K562 (cell line): ENCODE data around the gene C16orf92. TPM values are rescaled to one million over a fixed set of nuclear protein-coding genes. Genes with fewer than 3 reads are reported as not detected.

Experiments
- CC2D1A ChIP-seq: fragments of 450-650 bp; IDR thresholded peaks from 2 replicates; pipeline ENCODE4 v1.6.1; 2017; ENCODE audit warnings: mild to moderate bottlenecking
- HOXB6 ChIP-seq: fragments of 250-450 bp; sonication (Bioruptor Pico); IDR thresholded peaks from 2 replicates; pipeline ENCODE4 v1.5.1; 2022; ENCODE audit warnings: mild to moderate bottlenecking, borderline replicate concordance
- KDM2B ChIP-seq: fragments of 250-450 bp; sonication (Bioruptor Pico); IDR thresholded peaks from 2 replicates; pipeline ENCODE4 v1.8.0; 2021; ENCODE audit warnings: mild to moderate bottlenecking, moderate library complexity
- MAZ ChIP-seq, 2 experiments: fragments of 450-650 bp in 1 of 2; sonication (generic) in 1 of 2; formaldehyde crosslinking; IDR thresholded peaks in 1 of 2; conservative IDR thresholded peaks in 1 of 2; 2 replicates each; pipeline versions ENCODE4 v1.4.0 to v1.5.0; 2020; ENCODE audit warnings: mild to moderate bottlenecking in 1 of 2, missing genetic modification reagents in 1 of 2
- MXI1 ChIP-seq: IDR thresholded peaks from 2 replicates; pipeline ENCODE4 v1.6.1; 2011; ENCODE audit warnings: low read depth, mild to moderate bottlenecking, improper control_type of control experiment, low read length
- NCOA2 ChIP-seq, 2 experiments: fragments of 450-650 bp; IDR thresholded peaks; 2 replicates each; pipeline ENCODE4 v1.6.1; 2018; ENCODE audit warnings: mild to moderate bottlenecking in 2 of 2, moderate library complexity in 1 of 2; ENCODE audit not compliant: partially characterized antibody in 2 of 2
- NFE2 ChIP-seq: IDR thresholded peaks from 2 replicates; pipeline ENCODE4 v1.6.1; 2014; ENCODE audit warnings: antibody characterized with exemption, low read depth
- NFIX ChIP-seq: fragments of 250-450 bp; sonication (Bioruptor Pico); IDR thresholded peaks from 2 replicates; pipeline ENCODE4 v1.4.0; 2020; ENCODE audit warnings: low read depth, mild to moderate bottlenecking, moderate library complexity
- NFYB ChIP-seq: IDR thresholded peaks from 2 replicates; pipeline ENCODE4 v1.6.1; 2011; ENCODE audit warnings: mild to moderate bottlenecking, moderate library complexity; ENCODE audit not compliant: insufficient read length; ENCODE audit errors: extremely low read depth
- POLR2H ChIP-seq: IDR thresholded peaks from 2 replicates; pipeline ENCODE4 v1.6.1; 2016; ENCODE audit warnings: missing genetic modification characterization, low read depth, mild to moderate bottlenecking, control low read depth, missing compliant biosample characterization, moderate library complexity
- ZBTB12 ChIP-seq: fragments of 250-450 bp; sonication (Bioruptor Pico); IDR thresholded peaks from 2 replicates; pipeline ENCODE4 v1.4.0; 2020
- ZMIZ1 ChIP-seq, 2 experiments: fragments of 150-350 bp in 1 of 2; IDR thresholded peaks; 2 replicates each; pipeline ENCODE4 v1.6.1; 2012 to 2016; ENCODE audit warnings: low read depth in 2 of 2, low read length in 2 of 2, mild to moderate bottlenecking in 1 of 2, moderate library complexity in 1 of 2
- ZNF140 ChIP-seq: fragments of 250-450 bp; sonication (Bioruptor Pico); IDR thresholded peaks from 2 replicates; pipeline ENCODE4 v1.8.0; 2021; ENCODE audit warnings: moderate library complexity, mild to moderate bottlenecking, inconsistent platforms
- ZNF280A ChIP-seq: fragments of 450-650 bp; IDR thresholded peaks from 2 replicates; pipeline ENCODE4 v1.6.1; 2018; ENCODE audit warnings: mild to moderate bottlenecking, low read depth; ENCODE audit not compliant: partially characterized antibody
- ZNF764 ChIP-seq: fragments of 250-450 bp; sonication (Bioruptor Pico); IDR thresholded peaks from 2 replicates; pipeline ENCODE4 v1.4.0; 2020; ENCODE audit warnings: low read depth, mild to moderate bottlenecking, moderate library complexity
- polyA plus RNA-seq, 8 experiments: library from polyadenylated mRNA; depleted of rRNA in 4 of 8; stranded (reverse) in 5 of 8; unstranded in 3 of 8; fragments of >200 nt; fragmentation: Nextera tagmentation in 2 of 8; fragmentation: Illumina TruSeq in 1 of 8; extraction: Ambion mirVana in 2 of 8; extraction: Trizol in 1 of 8; gene quantifications; 2 replicates each; pipeline versions ENCODE4 v1.2.1 to v1.2.3, GENCODE V29; 2011 to 2014; ENCODE audit warnings: inconsistent platforms in 1 of 8, missing spikeins in 1 of 8
- total RNA-seq, 7 experiments: library from RNA; depleted of rRNA in 6 of 7; stranded (reverse); fragments of >200 nt in 6 of 7; fragmentation: Illumina TruSeq in 2 of 7; extraction: Trizol in 2 of 7; gene quantifications; 2 replicates each; pipeline versions ENCODE4 v1.2.1 to v1.2.3, GENCODE V29; 2011 to 2021; ENCODE audit warnings: low replicate concordance in 1 of 7
- TF ChIP-seq, protein P1 (sequence below): fragments of 250-450 bp; sonication (Bioruptor Pico); IDR thresholded peaks from 2 replicates; pipeline ENCODE4 v1.8.0; 2022; ENCODE audit warnings: moderate library complexity, mild to moderate bottlenecking, inconsistent platforms
- TF ChIP-seq, protein P2 (sequence below): sonication (generic); formaldehyde crosslinking; IDR thresholded peaks from 2 replicates; pipeline ENCODE4 v1.8.0; 2023; ENCODE audit warnings: mild to moderate bottlenecking, missing genetic modification reagents

C16orf92 gene
- total and polyA plus RNA-seq, 9 of the 15 experiments (the other 6 are each of a cell fraction or from before 2014, with no cell fraction given), result not detected

DNA sequence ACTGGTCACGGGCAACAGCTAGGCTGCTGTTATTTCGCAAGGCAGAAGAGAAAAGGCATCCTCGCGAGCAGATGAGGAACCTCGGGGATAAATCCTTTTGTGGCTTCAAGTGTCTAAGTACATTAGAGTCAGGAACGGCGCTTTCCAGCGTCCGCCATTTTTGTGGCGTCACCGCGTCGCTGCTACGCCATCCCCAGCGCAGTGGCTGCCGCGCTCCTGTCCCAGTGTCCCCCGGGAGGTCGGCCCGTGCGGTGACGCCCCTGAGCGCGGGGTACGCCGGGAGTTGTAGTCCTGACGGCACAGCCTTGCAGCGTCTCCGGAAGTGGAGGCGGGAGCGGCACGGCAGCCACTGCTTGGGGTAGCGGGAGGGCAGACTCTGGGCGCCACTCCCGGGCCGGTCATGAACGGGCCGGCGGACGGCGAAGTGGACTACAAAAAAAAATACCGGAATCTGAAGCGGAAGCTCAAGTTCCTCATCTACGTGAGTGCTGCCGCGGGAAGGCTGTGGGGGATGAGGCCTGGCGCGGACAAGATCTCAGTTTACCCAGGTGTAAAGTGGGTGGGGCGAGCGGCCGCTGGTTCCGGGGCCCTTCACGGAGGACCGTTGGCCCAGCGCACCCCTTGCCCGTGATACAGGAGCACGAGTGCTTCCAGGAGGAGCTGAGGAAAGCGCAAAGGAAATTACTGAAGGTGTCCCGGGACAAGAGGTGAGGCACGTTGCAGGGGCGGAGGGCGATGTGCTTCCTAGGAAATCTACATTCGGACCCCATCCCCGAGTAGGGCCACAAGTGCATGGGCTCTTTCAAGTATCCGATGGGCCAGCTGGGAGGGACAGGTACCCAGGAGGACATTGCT, 26.9 kb upstream of the C16orf92 start, which contains the start of gene INO80E (continued):
- TF ChIP-seq ZNF280A, result no peak
- no peak for TF ChIP-seq NFIX (CRISPR knock-in tag)
- TF ChIP-seq, protein P1, sequence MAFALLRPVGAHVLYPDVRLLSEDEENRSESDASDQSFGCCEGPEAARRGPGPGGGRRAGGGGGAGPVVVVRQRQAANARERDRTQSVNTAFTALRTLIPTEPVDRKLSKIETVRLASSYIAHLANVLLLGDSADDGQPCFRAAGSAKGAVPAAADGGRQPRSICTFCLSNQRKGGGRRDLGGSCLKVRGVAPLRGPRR (CRISPR knock-in tag), result 0 out of 2 replicates have a peak, but pooled peaks have one; percentile 1
- no peak for TF ChIP-seq ZNF764 (CRISPR knock-in tag)
- TF ChIP-seq HOXB6 (CRISPR knock-in tag), result no peak
- no peak for TF ChIP-seq ZNF140 (CRISPR knock-in tag)
- TF ChIP-seq MXI1, result 0 out of 2 replicates have a peak, but pooled peaks have one; percentile 51
- TF ChIP-seq NFYB, result no peak
- no peak; a peak in 1 of 4 replicates for TF ChIP-seq ZMIZ1 (IDR thresholded peaks at IDR 0.05; ENCODE audit: low read depth in 2 of 2, low read length in 2 of 2)
- 0 out of 2 replicates have a peak, but pooled peaks have one; percentile 3 for TF ChIP-seq KDM2B
- no peak for TF ChIP-seq CC2D1A
- TF ChIP-seq, protein P2, sequence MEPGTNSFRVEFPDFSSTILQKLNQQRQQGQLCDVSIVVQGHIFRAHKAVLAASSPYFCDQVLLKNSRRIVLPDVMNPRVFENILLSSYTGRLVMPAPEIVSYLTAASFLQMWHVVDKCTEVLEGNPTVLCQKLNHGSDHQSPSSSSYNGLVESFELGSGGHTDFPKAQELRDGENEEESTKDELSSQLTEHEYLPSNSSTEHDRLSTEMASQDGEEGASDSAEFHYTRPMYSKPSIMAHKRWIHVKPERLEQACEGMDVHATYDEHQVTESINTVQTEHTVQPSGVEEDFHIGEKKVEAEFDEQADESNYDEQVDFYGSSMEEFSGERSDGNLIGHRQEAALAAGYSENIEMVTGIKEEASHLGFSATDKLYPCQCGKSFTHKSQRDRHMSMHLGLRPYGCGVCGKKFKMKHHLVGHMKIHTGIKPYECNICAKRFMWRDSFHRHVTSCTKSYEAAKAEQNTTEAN (CRISPR knock-in tag), result 0 out of 2 replicates have a peak, but pooled peaks have one; percentile 3
- TF ChIP-seq POLR2H, result peak; percentile 91
- TF ChIP-seq NCOA2 (IDR thresholded peaks at IDR 0.05; ENCODE audit: partially characterized antibody in 2 of 2), result no peak
- TF ChIP-seq ZBTB12 (CRISPR knock-in tag), result peak; percentile 91
- peak; percentile 45 to 84; a peak in 2 of 4 replicates for TF ChIP-seq MAZ (CRISPR knock-in tag; conservative IDR thresholded peaks at IDR 0.05 in 1 of 2, IDR thresholded peaks at IDR 0.05 in 1 of 2)
- no peak for TF ChIP-seq NFE2
